ENCODE data around the gene AKR1B1.

Gene AKR1B1

GRCh38 chr7:134419085-134419484, 39.8 kb downstream of the AKR1B1 start:
- DNase-seq (ENCODE audit: low read depth in 2 of 2): no peak

DNA sequence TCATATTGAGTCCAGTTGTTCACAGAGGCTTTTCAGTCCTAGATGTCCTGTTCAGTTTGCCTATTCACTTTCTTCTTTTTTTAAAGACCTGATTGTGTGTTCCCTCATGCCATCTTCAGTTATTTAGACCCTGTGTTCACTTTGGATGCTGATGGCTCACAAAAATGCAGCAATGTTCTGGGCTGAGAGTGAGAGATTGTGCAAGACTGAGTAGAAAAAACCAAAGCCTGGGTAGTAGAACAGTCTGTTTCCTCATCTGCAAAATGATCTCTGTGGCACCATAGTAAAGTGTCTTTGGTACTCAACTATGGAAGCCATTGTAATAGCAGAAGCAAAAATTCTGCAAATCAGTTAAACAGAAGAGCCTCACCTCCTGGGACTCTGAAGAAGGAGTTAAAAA, 43.2 kb downstream of the AKR1B1 start:
- no peak for DNase-seq (ENCODE audit: low read depth in 2 of 2)

GRCh38 chr7:134414109-134414508, 44.8 kb downstream of the AKR1B1 start:
- DNase-seq (ENCODE audit: low read depth in 2 of 2): no peak

- DNase-seq (ENCODE audit: low read depth in 2 of 2): no peak
Measured at GRCh38 chr7:134407311-134407710, 51.6 kb downstream of the AKR1B1 start.

- no peak for DNase-seq (ENCODE audit: low read depth in 2 of 2)
Measured at GRCh38 chr7:134406431-134406830, 52.5 kb downstream of the AKR1B1 start.

- DNase-seq (ENCODE audit: low read depth in 2 of 2): no peak
Measured at GRCh38 chr7:134405299-134405698, 53.6 kb downstream of the AKR1B1 start.

DNA sequence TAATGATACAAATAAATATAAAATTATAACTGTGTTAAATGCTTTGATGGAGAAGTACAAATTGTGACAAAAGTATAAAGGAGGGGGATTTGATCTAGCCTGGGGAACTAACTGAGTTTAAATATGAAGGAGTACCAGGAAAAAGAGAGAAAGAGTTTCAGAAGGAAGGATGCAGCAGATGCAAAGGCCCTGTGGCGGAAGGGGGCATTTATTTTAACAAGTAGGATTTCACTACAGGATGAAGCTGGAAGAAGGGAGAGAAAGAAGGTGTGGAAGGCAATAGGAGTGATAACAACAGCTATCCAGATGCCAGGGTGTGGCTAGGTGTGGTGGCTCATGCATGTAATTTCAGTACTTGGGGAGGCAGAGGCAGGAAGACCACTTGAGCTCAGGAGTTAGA, 55.8 kb downstream of the AKR1B1 start:
- DNase-seq (ENCODE audit: low read depth in 2 of 2): no peak

DNA sequence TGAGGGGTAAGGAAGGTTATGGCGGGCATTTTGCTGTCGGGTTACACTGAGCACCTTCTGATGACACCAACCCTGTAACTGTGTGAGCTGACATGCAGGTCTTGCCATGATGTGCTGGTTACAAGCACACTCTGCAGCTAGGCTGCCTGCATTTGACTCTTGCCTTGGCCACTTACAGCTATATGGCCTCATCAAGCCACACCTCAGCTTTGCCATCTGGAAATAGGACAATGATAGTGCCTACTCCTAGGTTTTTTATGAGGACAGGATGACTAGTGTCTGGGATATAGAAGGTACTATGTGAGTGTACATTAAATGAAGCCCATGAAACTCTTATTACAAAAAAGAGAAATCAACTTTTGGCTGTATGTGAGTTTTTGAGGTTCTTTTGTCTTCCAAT, 58.0 kb downstream of the AKR1B1 start:
- no peak for DNase-seq (ENCODE audit: low read depth in 2 of 2)

DNA sequence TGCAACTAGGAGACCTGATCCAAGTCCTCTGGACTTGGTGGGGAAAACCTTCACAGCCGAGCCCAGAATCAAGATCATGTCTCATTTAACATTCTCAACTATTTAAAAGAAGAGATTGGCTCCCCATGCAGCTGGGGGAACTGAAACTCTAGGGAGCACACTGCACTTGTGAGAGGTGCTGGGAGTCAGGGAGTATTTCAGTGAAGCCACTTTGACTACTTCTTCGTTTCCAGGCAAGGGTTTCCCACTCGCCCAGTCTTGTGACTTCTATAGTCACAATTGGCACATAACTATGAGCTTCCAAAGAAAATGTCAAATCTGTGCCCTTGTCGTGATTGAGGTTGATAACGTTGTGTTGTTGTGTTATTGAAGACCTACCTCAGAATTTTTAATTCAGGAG, 62.9 kb downstream of the AKR1B1 start:
- no peak for DNase-seq (ENCODE audit: low read depth in 2 of 2)

GRCh38 chr7:134395604-134396003, 63.3 kb downstream of the AKR1B1 start:
- no peak for DNase-seq (ENCODE audit: low read depth in 2 of 2)

GRCh38 chr7:134394056-134394455, 64.8 kb downstream of the AKR1B1 start:
- DNase-seq (ENCODE audit: low read depth in 2 of 2): no peak

Data from fibroblast of skin of left quadriceps (primary cell).